Peyer's patch (tissue), 4 donors: Measurements from ENCODE around the gene GRIA3.

Experiments used
- POLR2A ChIP-seq, 2 donors: fragments of 450-650 bp; IDR thresholded peaks; one replicate each; pipeline ENCODE4 v1.5.1; 2017; ENCODE audit warnings: antibody characterized with exemption in 2 of 2, mild to moderate bottlenecking in 2 of 2, moderate library complexity in 2 of 2
- TF ChIP-seq, protein P1 (sequence below), 6 experiments: fragments of 450-650 bp in 4 of 6; fragments of 200-600 bp in 2 of 6; sonication (generic) in 1 of 6; IDR thresholded peaks; one replicate each; pipeline ENCODE4 v1.5.1; 2017 to 2019; ENCODE audit warnings: antibody characterized with exemption in 6 of 6, mild to moderate bottlenecking in 3 of 6, moderate library complexity in 1 of 6

GRCh38 chrX:123447506-123447905 lies 263.4 kb downstream of the GRIA3 start:
- TF ChIP-seq, protein P1, sequence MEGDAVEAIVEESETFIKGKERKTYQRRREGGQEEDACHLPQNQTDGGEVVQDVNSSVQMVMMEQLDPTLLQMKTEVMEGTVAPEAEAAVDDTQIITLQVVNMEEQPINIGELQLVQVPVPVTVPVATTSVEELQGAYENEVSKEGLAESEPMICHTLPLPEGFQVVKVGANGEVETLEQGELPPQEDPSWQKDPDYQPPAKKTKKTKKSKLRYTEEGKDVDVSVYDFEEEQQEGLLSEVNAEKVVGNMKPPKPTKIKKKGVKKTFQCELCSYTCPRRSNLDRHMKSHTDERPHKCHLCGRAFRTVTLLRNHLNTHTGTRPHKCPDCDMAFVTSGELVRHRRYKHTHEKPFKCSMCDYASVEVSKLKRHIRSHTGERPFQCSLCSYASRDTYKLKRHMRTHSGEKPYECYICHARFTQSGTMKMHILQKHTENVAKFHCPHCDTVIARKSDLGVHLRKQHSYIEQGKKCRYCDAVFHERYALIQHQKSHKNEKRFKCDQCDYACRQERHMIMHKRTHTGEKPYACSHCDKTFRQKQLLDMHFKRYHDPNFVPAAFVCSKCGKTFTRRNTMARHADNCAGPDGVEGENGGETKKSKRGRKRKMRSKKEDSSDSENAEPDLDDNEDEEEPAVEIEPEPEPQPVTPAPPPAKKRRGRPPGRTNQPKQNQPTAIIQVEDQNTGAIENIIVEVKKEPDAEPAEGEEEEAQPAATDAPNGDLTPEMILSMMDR (IDR thresholded peaks at IDR 0.05) = no peak
- TF ChIP-seq POLR2A (IDR thresholded peaks at IDR 0.05) = no peak
